Stomach (tissue), 9 donors: Measurements from ENCODE around the gene PKMYT1. TPM values are rescaled to one million over a fixed set of nuclear protein-coding genes. Genes with fewer than 3 reads are reported as not detected.

Experiments used
- DNase-seq, 2 donors: peaks; one replicate each; pipeline versions ENCODE4 v3.0.0 to v3.0.0-alpha.2; 2013 to 2019
- H3K27ac ChIP-seq, 5 donors: fragments of 200-600 bp in 4 of 5; sonication (generic) in 4 of 5; one replicate each; pipeline ENCODE4 v1.5.1; 2013 to 2019; ENCODE audit warnings: mild to moderate bottlenecking in 1 of 5, moderate library complexity in 1 of 5
- H3K27me3 ChIP-seq, 3 donors: fragments of 200-600 bp; sonication (generic); one replicate each; pipeline ENCODE4 v1.5.1; 2017 to 2019; ENCODE audit warnings: mixed run types in 1 of 3
- H3K36me3 ChIP-seq, 4 donors: fragments of 200-600 bp; sonication (generic); 1 replicate in 3 of 4; 2 replicates in 1 of 4; pipeline ENCODE4 v1.5.1; 2016 to 2019
- H3K4me1 ChIP-seq, 4 donors: fragments of 200-600 bp; sonication (generic); one replicate each; pipeline ENCODE4 v1.5.1; 2016 to 2019
- H3K4me3 ChIP-seq, 4 donors: fragments of 200-600 bp; sonication (generic) in 3 of 4; one replicate each; pipeline ENCODE4 v1.5.1; 2016 to 2019; ENCODE audit warnings: mild to moderate bottlenecking in 1 of 4
- H3K9me3 ChIP-seq, 4 donors: fragments of 200-600 bp; sonication (generic); one replicate each; pipeline ENCODE4 v1.5.1; 2016 to 2019
- EP300 ChIP-seq: sonication (generic); formaldehyde crosslinking; IDR thresholded peaks from one replicate; pipeline ENCODE4 v1.6.1; 2017; ENCODE audit warnings: antibody characterized with exemption
- POLR2A ChIP-seq, 4 donors: fragments of 450-650 bp; IDR thresholded peaks; one replicate each; pipeline ENCODE4 v1.6.1; 2016; ENCODE audit warnings: antibody characterized with exemption in 4 of 4, control low read depth in 2 of 4, mild to moderate bottlenecking in 1 of 4, moderate library complexity in 1 of 4
- POLR2AphosphoS5 ChIP-seq, 3 donors: sonication (generic); formaldehyde crosslinking; IDR thresholded peaks; one replicate each; pipeline ENCODE4 v1.6.1; 2016; ENCODE audit warnings: antibody characterized with exemption in 3 of 3
- WGBS, 5 donors: extraction: QIAGEN DNeasy Blood & Tissue Kit in 3 of 5; methylation state at CpG; one replicate each; pipeline versions ENCODE4 v1.1.5 to v1.1.7; 2013 to 2018; 5-methylcytosine and 5-hydroxymethylcytosine counted together
- intact Hi-C: fragments of 100-400 bp; cut with DNase I; formaldehyde crosslinking; loops from one replicate; pipeline ENCODE4 v1.15.1; 2023; ENCODE audit warnings: low total_unique reads
- polyA plus RNA-seq, 3 donors: library from polyadenylated mRNA; stranded (reverse); fragments of 200-250 nt; gene quantifications; one replicate each; pipeline ENCODE4 v1.2.3, GENCODE V29; 2013
- total RNA-seq, 5 donors: library from RNA; depleted of rRNA; stranded (reverse); fragments of >200 nt; gene quantifications; one replicate each; pipeline versions ENCODE4 v1.1.0 to v1.2.3, GENCODE V29; 2014 to 2016
- TF ChIP-seq, protein P1 (sequence below), 7 experiments: fragments of 450-650 bp in 4 of 7; fragments of 200-600 bp in 3 of 7; sonication (generic) in 3 of 7; IDR thresholded peaks; one replicate each; pipeline ENCODE4 v1.5.1; 2016 to 2019; ENCODE audit warnings: antibody characterized with exemption in 7 of 7, control low read depth in 2 of 7, mild to moderate bottlenecking in 1 of 7
- donor health status: healthy with polysubstance abuse.
- donor health status: Bipolar disorder and iron deficiency.
- donor health status: healthy.

Gene PKMYT1
- total and polyA plus RNA-seq, 8 donors = 1.8 to 19.3 (median 9.5) TPM

DNA sequence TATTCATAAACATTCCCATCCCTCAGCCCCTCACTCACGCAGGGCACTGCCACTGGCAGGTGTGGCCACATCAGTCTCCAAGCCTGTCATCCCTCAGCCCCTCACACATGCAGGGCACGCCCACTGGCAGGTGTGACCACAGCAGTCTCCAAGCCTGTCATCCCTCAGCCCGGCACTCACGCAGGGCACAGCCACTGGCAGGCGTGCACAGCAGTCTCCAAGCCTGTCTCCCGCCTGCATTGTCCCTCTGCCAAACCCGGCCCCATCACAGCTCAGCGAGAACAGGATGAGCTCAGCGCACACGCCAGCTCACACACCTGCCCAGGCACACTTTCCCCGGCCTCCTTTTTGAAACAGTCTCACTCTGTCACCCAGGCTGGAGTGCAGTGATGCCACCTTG lies 27.6 kb downstream of the PKMYT1 start:
- no peak for DNase-seq
- H3K4me1 ChIP-seq = no peaks in the 10 kb centered on the region
- peaks cover 0 to 31% (median 22%) of the 10 kb centered on the region in 4 donors for H3K36me3 ChIP-seq
- no peak overlapping the region for H3K27ac ChIP-seq
- H3K9me3 ChIP-seq = no peaks in the 10 kb centered on the region
- H3K27me3 ChIP-seq = peaks cover 6 to 39% (median 33%) of the 10 kb centered on the region in 3 donors
- TF ChIP-seq, protein P1, sequence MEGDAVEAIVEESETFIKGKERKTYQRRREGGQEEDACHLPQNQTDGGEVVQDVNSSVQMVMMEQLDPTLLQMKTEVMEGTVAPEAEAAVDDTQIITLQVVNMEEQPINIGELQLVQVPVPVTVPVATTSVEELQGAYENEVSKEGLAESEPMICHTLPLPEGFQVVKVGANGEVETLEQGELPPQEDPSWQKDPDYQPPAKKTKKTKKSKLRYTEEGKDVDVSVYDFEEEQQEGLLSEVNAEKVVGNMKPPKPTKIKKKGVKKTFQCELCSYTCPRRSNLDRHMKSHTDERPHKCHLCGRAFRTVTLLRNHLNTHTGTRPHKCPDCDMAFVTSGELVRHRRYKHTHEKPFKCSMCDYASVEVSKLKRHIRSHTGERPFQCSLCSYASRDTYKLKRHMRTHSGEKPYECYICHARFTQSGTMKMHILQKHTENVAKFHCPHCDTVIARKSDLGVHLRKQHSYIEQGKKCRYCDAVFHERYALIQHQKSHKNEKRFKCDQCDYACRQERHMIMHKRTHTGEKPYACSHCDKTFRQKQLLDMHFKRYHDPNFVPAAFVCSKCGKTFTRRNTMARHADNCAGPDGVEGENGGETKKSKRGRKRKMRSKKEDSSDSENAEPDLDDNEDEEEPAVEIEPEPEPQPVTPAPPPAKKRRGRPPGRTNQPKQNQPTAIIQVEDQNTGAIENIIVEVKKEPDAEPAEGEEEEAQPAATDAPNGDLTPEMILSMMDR (IDR thresholded peaks at IDR 0.05) = no peak
- TF ChIP-seq POLR2A (IDR thresholded peaks at IDR 0.05) (no peak), POLR2AphosphoS5 (IDR thresholded peaks at IDR 0.05) (no peak), EP300 (no peak)
- H3K4me3 ChIP-seq = no peak overlapping the region
- intact Hi-C loops = no loop called here
- WGBS, 5 donors = 41 to 59% (median 55%) methylated on average over 10 to 11 of the region's 11 CpGs

DNA sequence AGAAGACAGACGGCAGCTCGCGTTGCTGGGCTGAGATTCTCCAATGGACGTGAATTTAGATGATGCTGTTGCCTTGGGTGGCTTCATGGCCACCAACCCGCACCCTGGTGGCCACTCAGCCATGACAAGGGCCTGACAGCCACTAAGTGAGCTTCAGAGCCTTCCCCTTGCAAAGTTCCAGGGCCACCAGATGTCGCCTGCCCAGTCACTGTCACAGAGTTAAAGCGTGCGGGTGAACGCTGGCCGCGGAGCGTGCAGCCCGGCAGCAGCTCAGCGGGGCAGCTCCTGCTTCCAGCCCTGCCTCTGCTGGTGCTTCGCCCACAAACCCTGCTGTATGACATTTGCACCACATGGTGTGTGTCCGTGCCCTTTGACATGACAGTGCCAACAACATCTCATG lies 29.5 kb downstream of the PKMYT1 start:
- TF ChIP-seq POLR2A (IDR thresholded peaks at IDR 0.05) (no peak), EP300 (no peak), POLR2AphosphoS5 (IDR thresholded peaks at IDR 0.05) (no peak)
- TF ChIP-seq, protein P1 (IDR thresholded peaks at IDR 0.05) = no peak
- H3K4me3 ChIP-seq = no peak overlapping the region
- WGBS, 5 donors = 83 to 89% (median 86%) methylated on average over 13 to 16 of the region's 16 CpGs
- H3K9me3 ChIP-seq = no peaks in the 10 kb centered on the region
- H3K27me3 ChIP-seq = peaks cover 1 to 23% (median 20%) of the 10 kb centered on the region in 3 donors
- H3K36me3 ChIP-seq = peaks cover 0 to 37% (median 32%) of the 10 kb centered on the region in 4 donors
- H3K4me1 ChIP-seq = no peaks in the 10 kb centered on the region
- DNase-seq = no peak
- no peak overlapping the region for H3K27ac ChIP-seq
- intact Hi-C loops = no loop called here

DNA sequence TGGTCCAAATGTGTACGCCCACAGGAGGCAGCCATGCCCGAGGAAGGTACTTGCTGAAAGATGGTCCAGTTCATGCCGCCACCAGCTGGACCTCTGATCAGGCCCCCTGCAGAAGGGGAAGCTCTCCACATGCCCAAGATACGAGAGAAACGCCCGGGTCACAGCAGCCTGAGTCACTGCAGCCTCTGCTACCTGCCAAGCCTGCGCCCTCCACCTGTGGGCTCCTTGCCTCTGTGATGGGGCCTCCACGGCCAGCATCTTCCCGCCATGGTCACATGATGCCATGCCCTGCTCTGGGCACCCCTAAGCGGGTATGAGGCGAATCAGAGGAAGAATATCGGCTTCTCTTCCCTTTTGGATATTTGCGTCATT lies 29.9 kb downstream of the PKMYT1 start:
- H3K36me3 ChIP-seq = peaks cover 0 to 37% (median 32%) of the 10 kb centered on the region in 4 donors
- no peak for DNase-seq
- no peak for TF ChIP-seq EP300
- WGBS, 5 donors = 90 to 100% (median 94%) methylated on average over 6 to 13 of the region's 13 CpGs
- H3K4me3 ChIP-seq = no peak overlapping the region
- H3K4me1 ChIP-seq = no peaks in the 10 kb centered on the region
- peaks cover 0 to 18% (median 16%) of the 10 kb centered on the region in 3 donors for H3K27me3 ChIP-seq
- no peak overlapping the region for H3K27ac ChIP-seq
- intact Hi-C loops = no loop called here
- no peaks in the 10 kb centered on the region for H3K9me3 ChIP-seq

DNA sequence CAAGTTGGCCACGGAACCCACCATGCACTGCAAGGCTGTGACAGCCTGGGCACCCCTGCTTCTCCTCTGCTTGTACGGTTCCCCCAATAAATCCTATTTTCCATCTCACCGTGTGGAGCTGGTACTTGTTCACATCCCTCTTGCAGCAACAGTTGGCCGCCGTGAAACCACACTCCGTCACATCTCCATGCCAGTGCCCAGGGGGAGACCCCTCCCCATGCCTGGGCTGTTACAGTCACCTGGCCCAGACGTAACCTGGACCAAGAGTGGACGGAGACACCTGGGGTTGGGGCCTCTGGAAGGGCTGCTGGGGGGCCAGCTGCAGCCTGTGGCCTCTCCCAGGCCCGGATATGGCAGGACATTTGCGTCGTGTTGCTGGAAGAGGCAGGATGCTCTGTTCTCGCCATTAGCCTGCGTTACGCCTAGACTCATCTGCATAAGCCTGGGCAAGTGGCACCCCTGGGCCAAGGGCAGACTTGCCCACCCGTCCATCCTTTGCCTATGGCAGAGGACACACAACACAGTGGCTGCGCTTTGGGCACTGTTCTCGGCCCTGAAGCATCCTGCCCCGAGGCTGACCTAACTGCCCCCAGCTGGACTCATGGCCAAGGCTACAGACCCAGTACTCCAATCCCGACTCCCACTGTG lies 30.4 kb downstream of the PKMYT1 start:
- DNase-seq = no peak
- intact Hi-C loops = no loop called here
- 79 to 93% (median 89%) methylated on average over 8 to 19 of the region's 19 CpGs for WGBS, 5 donors
- Histone ChIP-seq H3K36me3 (peaks cover 0 to 41% (median 36%) of the 10 kb centered on the region in 4 donors), H3K4me3 (no peak overlapping the region), H3K9me3 (no peaks in the 10 kb centered on the region), H3K4me1 (no peaks in the 10 kb centered on the region), H3K27me3 (peaks cover 0 to 13% (median 11%) of the 10 kb centered on the region in 3 donors), H3K27ac (no peak overlapping the region)
- TF ChIP-seq POLR2A (IDR thresholded peaks at IDR 0.05) = no peak
- TF ChIP-seq, protein P1 (IDR thresholded peaks at IDR 0.05) = no peak
- no peak for TF ChIP-seq EP300
- TF ChIP-seq POLR2AphosphoS5 (IDR thresholded peaks at IDR 0.05) = no peak
